ENCODE results near the gene AFP. TPM values are rescaled to one million over a fixed set of nuclear protein-coding genes. Genes with fewer than 3 reads are reported as not detected.

AFP gene
- total and polyA plus RNA-seq, 2 of the 13 experiments (the other 11 are each of a cell fraction or from before 2014, with no cell fraction given) = 9,434 to 13,105 TPM

- peak; percentile 90; the same call in 1 of the 2 replicates for TF ChIP-seq HOMEZ (CRISPR knock-in tag; IDR thresholded peaks at IDR 0.05; ENCODE audit: low read depth)
- TF ChIP-seq TEAD3 (CRISPR knock-in tag; optimal IDR thresholded peaks at IDR 0.05; ENCODE audit: borderline replicate concordance) = peak; percentile 50
- peak; percentile 78 for TF ChIP-seq ZNF652 (CRISPR knock-in tag; IDR thresholded peaks at IDR 0.05; ENCODE audit: borderline replicate concordance, low read depth)
- 0 out of 2 replicates have a peak, but pooled peaks have one; percentile 13 for TF ChIP-seq GATAD1 (CRISPR knock-in tag; IDR thresholded peaks at IDR 0.05)
- TF ChIP-seq ZNF224 (CRISPR knock-in tag; IDR thresholded peaks at IDR 0.05) = no peak
- no peak for TF ChIP-seq ZNF704 (CRISPR knock-in tag; IDR thresholded peaks at IDR 0.05; ENCODE audit: borderline replicate concordance)
- peak; percentile 92 for TF ChIP-seq ARID5B (CRISPR knock-in tag; IDR thresholded peaks at IDR 0.05)
- TF ChIP-seq DZIP1 (CRISPR knock-in tag; IDR thresholded peaks at IDR 0.05) = no peak
- no peak for TF ChIP-seq SIX4 (CRISPR knock-in tag; IDR thresholded peaks at IDR 0.05)
- no peak for TF ChIP-seq NFRKB (IDR thresholded peaks at IDR 0.05)
- TF ChIP-seq EP300 (IDR thresholded peaks at IDR 0.05; ENCODE audit: low read depth in 2 of 2, low read length in 2 of 2) = peak in 1 of 2 experiments; percentile 88; a peak in 2 of 4 replicates
- no peak for TF ChIP-seq EP300 (CRISPR knock-in tag; IDR thresholded peaks at IDR 0.05; ENCODE audit: borderline replicate concordance)
These were observed 38.7 kb upstream of the AFP start (continued) for GRCh38 chr4:73396993-73397972.
